Mammary epithelial cell (primary cell): Measurements from ENCODE around the gene ATP6V0B.

ENCODE experiments used
- EZH2 ChIP-seq: IDR thresholded peaks from 2 replicates; pipeline ENCODE4 v1.6.1; 2012; ENCODE audit warnings: low read length, inconsistent platforms, borderline replicate concordance
- TF ChIP-seq, protein P1 (sequence below), 2 donors: IDR thresholded peaks in 1 of 2; conservative IDR thresholded peaks in 1 of 2; 2 replicates each; pipeline ENCODE4 v1.5.1; 2011 to 2012; ENCODE audit warnings: inconsistent platforms in 2 of 2, low read length in 2 of 2, mild to moderate bottlenecking in 2 of 2, control low read depth in 1 of 2, low read depth in 1 of 2; ENCODE audit not compliant: insufficient read depth in 1 of 2; ENCODE audit errors: extremely low read depth in 1 of 2

DNA sequence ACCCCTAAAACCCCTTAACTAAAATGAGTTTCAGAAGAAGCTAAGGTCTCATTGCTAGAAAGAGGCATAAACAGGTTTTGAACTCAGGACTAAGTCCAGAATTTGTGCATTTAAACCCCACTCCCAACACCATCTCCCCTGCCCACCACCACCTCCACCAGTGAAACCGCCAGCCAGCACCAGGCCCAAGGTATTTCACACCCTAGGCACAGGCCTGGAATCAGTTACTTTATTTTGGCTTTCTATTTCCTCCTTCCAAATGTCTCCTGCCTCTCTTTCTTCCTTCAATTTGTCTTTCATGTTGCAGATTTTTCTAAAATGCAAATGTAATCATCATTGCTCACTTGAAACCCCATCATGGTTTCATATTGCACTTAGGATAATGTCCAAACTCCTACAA, 29.9 kb upstream of the ATP6V0B start:
- TF ChIP-seq, protein P1, sequence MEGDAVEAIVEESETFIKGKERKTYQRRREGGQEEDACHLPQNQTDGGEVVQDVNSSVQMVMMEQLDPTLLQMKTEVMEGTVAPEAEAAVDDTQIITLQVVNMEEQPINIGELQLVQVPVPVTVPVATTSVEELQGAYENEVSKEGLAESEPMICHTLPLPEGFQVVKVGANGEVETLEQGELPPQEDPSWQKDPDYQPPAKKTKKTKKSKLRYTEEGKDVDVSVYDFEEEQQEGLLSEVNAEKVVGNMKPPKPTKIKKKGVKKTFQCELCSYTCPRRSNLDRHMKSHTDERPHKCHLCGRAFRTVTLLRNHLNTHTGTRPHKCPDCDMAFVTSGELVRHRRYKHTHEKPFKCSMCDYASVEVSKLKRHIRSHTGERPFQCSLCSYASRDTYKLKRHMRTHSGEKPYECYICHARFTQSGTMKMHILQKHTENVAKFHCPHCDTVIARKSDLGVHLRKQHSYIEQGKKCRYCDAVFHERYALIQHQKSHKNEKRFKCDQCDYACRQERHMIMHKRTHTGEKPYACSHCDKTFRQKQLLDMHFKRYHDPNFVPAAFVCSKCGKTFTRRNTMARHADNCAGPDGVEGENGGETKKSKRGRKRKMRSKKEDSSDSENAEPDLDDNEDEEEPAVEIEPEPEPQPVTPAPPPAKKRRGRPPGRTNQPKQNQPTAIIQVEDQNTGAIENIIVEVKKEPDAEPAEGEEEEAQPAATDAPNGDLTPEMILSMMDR (conservative IDR thresholded peaks at IDR 0.05 in 1 of 2, IDR thresholded peaks at IDR 0.05 in 1 of 2; ENCODE audit: extremely low read depth in 1 of 2, insufficient read depth in 1 of 2, low read depth in 1 of 2, low read length in 2 of 2) = no peak
- TF ChIP-seq EZH2 = no peak
